ENCODE data around the gene ACTN4.
"Not testable (repeated sequence)": the region's sequence is repeated elsewhere in the genome, so short reads cannot be mapped to it uniquely, and the experiment has no call there.

DNA sequence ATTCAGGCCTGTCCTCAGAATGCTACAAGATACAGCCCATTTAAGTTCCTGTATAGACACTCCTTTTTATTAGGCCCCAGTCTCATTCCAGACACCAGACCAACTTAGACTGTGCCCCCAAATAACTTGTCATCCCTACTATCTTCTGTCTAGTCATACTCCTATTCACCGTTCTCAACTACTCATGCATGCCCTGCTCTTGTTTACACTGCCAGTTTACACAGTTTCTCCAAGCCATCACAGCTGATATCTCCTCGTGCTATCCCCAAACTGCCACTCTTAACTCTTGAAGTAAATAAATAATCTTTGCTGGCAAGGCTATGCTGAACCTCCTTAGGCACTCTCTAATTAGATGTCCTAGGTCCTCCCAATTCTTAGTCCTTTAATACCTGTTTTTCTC is 106.7 kb downstream of the ACTN4 start:
- TF ChIP-seq POLR2AphosphoS5 (IDR thresholded peaks at IDR 0.05; ENCODE audit: low read depth, low read length); TAF1 (IDR thresholded peaks at IDR 0.05; ENCODE audit: borderline replicate concordance, low read depth, low read length); POLR2A (IDR thresholded peaks at IDR 0.05; ENCODE audit: low read depth, low read length): not testable (repeated sequence)

Measured in GM12892 (cell line).